HG03060 (cell line): ENCODE measurements around the gene ZFP30.
"Not testable (repeated sequence)": the region's sequence is repeated elsewhere in the genome, so short reads cannot be mapped to it uniquely, and the experiment has no call there.

Experiments
- ATAC-seq: cut with Tn5 transposase; IDR thresholded peaks from one replicate; pipeline ENCODE4 v1.9.1; 2021; ENCODE audit warnings: low read depth, moderate number of reproducible peaks; ENCODE audit not compliant: unreplicated experiment

ZFP30 gene

DNA sequence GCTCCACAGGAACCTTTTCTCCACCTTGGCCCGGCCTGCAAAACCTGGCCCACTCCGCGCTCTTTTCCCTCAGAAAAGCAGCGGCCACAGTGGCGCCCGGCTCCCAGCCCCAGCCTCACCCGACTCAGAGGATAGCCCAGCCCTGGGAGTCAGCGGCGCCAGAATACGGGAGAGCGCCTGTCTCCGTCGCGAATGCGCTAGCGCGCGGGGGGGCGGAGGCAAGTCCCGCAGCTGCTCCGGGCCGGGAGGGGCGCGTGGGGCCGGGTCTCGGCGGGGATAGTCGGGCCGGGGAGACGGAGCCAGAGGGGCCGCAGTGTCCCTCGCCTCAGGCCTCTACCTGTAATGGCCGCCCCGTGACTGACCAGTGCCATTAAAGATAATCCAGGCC, at the start of gene ZFP30:
TSS of gene ZFP30 (minus strand) at position 165 of the 388 bp plus-strand sequence. CDS start 7,643 bp downstream, outside the sequence.
- peak; percentile 33 for ATAC-seq

DNA sequence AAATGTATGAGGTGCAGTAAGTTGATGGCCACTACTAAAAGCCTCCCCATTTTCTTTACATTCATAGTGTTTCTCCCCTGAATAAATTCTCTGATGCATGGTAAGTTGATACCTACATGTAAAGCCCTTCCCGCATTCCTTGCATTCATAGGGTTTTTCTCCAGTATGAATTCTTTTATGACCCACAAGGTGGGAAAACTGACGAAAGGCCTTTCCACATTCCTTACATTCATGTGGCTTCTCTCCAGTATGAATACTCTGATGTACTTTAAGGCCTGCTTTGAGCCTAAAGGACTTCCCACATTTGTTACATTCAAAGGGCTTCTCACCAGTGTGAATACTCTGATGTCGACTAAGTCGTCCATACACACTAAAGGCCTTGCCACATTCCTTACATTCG, 43.8 kb upstream of the ZFP30 start:
- ATAC-seq = no peak

DNA sequence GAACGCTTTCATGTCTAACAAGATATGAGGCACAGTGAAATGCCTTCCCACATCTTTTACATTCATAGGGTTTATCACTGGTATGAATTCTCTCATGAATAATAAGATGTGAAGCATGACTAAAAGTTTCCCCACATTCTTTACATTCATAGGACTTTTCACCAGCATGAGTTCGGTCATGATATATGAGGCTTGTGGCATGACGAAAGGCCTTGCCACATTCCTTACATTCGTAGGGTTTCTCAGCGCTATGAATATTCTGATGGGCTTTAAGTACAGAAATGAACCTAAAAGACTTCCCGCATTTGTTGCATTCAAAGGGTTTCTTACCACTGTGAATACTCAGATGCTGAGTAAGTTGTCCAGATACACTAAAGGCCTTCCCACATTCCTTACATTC, 43.0 kb upstream of the ZFP30 start:
- no peak for ATAC-seq

DNA sequence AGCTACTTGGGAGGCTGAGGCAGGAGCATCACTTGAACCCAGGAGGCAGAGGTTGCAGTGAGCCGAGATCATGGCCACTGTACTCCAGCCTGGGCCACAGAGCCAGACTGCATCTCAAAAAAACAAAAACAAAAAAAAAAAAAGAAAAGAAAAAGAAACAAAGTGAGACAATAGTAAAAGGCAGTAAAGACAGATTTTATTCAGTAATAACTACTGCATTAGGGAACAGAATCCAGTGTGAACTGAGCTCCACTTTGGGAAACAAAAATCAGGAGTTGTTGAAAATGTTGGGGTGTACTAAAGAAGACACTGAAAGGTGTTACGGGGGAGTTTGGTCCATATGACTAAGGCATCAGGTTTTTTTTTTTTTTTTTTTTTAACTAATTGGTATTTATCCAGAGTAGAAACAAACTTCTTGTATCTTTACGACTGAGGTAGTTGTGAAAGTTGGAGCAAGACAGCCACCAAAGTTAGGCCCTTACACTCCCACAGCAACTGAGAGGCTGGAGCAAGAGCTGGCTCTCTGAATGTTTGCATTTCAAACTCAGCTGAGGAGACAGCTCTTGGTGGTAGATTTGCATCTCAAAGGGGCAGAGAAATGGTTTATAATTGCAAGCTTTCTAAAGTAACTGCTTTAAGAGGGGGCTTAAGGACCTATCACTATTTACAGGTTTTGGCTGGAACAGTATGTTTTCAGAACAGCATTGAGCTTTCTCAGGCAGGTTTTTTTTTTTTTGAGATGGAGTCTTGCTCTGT, 40.1 kb upstream of the ZFP30 start:
- no peak for ATAC-seq

DNA sequence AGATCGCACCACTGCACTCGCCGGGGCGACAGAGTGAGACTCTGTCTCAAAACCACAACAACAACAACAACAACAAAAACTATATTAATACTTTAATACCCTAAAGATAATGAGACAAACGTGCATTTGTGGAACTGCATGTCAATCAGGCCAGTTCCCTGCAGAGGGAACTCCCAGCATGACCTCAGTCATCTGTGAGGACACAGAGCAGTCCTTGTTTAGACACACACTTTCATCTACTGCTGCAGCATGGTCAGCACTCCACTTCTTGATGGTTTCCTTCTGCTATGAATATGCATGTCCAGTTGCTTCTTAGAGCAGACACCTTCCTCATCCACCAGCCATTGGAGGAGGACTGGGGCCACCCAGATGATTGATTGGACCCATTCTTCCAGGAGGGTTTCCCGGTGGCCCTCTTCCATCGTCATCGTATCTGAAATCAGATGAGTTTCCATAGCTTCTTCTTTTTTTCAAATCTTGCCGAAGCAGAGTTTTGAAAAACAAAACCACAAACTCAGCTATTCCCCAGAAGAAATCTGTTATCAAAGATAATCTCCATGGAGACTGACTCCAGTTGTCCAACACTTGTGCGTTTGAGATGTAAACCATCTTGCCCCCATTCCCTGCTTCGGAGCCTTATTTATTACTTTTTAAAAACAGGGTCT, 37.8 kb upstream of the ZFP30 start:
- ATAC-seq = no peak

DNA sequence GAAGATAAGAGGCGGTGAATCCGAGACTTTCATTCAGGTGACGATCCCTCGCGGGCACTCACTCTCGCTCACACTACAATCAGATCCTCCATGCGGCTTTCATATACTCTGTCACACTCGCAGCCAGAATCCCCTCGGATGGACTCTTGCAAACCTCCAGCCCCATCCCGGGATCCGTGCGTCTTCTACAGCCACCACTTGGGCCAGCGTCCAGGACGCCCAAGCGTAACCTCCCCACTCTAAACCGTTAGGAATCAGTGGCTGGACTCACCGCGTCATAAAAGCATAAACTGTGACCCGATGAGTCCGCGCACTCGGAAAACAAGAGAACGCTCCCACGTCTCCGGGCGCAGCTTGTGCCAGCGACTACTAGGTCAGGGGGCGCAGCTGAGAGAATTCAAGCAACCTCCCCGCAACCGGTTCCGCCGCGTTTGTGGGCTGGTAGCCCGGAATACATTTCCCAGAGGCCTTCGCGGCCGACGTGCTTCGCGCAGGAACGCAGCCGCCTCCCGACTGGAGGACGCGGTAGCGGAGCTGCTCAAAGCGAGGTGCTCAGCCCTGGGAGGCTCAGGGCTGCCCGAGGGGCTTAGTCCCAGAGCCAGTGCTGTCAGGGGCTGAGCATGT, 36.7 kb upstream of the ZFP30 start:
- ATAC-seq = no peak

DNA sequence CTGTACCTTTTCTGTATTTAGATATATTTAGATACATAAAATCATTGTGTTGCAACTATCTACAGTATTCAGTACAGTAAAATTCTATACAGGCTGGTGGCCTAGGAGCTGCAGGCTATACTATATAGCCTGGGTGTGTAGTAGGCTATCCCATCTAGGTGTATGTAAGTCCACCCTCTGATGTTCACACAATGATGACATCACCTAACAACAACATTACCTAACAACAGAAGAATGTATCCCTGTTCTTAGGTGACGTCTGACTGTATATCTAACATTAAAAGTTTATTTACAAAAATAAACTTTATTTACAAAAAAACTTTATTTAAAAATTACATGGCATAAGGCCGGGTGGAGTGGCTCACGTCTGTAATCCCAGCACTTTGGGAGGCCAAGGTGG, 28.3 kb upstream of the ZFP30 start:
- ATAC-seq = no peak

DNA sequence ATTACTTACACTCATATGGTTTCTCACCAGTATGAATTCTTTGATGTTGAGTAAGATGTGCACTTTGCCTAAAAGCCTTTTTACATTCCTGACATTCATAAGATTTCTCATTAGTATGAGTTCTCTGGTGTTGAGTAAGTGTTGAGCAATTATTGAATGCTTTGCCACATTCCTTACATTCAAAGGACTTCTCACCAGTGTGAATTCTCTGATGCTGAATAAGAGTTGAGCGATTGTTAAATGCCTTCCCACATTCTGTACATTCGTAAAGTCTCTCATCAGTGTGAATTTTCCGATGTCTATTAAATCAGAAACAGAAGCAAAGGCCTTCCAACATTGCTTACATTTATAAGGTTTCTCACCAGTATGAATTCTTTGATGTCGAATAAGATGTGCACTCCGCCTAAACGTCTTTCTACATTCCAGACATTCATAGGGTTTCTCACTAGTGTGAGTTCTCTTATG, 14.2 kb upstream of the ZFP30 start:
- no peak for ATAC-seq

DNA sequence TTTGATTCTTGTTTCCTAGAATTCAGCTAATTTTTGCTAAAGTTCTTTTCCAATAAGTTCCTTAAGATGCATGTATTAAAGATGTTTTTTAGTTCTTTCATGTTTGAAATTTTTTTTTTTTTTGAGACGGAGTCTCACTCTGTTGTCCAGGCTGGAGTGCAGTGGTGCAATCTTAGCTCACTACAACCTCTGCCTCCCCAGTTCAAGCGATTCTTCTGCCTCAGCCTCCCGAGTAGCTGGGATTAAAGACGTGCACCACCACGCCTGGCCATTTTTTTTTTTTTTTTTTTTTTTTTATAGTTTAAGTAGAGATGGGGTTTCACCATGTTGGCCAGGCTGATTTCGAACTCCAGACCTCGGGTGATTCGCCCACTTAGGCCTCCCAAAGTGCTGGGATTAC, 1.9 kb upstream of the ZFP30 start:
- not testable (repeated sequence) for ATAC-seq

DNA sequence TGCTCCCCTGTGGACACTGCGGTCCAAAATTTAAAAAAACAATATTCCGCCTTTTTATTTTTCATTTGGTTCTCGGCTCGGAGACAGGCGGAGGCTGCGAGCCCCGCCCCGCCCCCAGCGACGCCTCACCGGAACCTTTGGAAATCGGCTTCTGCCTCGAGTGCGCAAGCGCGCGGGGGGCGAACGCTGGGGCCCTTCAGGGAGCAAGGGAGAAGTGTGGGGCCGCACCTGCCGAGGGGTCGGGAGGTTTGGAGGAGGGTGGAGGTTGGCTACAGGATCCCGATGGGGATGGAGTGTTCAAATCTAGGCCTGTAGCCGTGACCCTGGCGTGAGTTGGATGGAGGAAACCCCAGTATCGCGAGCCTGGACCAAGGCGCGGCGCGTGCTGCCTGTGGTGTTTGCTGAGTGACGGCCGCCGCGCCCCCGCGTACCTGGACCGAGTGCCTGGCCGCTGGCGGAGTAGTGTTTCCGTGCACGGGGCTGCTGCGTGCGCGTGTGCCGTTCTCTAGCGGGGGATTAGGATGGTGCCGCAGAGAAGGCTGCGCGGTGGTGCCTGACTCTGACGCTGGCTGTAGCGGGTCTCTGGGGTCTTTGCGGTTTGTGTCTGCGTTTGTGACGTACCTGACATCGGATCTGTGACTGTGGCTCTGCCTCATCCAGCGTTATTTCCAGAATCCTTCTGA, 565 bp upstream of the ZFP30 start:
- peak; percentile 36 for ATAC-seq

DNA sequence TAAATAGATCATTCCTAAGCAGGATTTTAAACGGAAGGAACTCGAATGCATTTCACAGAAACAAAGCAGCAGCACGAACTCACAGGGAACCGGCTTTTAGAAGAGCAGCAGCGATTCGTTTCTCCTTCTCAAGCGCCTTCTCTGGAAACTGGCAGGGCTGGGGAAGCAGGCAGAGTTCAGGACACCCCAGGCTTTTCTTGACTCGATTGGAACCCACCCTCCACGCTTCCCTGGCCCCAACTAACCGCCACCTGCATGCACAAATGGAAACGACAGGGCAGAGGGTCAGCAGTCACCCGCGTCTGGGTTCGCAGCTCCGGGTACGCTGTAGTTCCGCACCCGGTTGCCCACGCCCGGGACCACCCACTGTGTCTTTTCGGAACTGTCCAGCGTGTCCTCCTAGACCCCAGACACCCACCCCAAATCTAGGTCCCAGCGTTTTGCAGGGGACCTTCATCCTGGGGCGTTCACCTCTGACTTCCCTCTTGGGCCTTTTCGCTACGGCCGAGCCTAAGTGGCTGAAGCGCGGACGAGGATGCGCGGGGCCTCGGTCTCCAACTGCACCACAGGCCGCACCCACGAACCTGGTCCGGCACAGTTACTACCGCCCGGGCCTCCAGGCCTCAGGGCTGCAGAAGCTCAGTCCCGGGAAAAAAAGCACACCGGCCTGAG, 500 bp downstream of the ZFP30 start:
- ATAC-seq = peak; percentile 22

DNA sequence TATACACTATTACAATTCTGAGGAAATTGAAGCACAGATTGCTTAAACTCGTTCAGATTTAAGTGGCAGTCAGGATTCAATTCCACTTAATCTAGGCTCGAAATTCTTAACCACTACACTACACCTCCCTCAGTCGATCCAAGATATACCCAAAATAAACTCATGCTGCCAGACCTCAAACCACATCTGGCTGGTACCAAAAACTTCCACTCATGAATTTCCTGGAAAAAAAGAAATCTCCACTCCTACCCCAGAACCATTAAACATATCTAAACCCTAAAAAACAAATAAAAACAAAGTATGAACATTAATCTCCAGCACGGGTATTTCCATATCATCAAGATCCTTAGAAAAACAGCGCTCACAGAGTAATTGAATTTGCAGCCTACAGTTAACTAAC, 1.1 kb downstream of the ZFP30 start:
- ATAC-seq = no peak

DNA sequence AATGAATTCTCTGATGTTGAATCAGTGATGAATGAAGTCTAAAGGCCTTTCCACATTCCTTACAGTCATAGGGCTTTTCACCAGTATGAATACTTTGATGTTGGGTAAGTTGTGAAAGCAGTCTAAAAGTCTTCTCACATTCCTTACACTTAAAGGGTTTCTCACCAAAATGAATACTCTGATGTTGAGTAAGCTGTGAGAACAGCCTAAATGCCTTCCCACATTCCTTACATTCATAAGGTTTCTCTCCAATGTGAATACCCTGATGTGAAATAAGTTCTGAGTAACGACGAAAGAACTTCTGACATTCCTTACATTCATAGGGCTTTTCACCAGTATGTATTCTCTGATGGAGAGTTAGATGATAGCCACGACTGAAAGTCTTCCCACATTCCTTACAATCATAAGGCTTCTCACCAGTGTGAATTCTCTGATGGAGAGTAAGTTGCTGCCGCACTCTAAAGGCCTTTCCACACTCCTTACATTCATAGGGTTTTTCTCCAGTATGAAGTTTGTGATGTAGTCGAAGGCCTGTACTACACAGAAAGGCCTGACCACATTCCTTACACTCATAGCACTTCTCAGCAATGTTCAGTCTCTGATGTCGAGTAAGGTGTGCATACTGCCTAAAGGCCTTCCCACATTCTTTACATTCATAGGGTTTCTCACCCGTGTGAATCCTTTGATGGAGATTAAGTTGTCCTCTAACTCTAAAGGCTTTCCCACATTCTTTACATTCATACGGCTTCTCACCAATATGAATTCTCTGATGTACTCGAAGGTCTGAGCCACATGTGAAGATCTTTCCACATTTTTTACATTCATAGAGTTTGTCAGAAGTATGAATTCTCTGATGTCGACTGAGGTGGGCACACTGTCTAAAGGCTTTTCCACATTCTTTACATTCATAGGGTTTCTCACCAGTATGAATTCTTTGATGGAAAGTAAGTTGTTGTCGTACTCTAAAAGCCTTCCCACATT, 19.9 kb downstream of the ZFP30 start:
- no peak for ATAC-seq

DNA sequence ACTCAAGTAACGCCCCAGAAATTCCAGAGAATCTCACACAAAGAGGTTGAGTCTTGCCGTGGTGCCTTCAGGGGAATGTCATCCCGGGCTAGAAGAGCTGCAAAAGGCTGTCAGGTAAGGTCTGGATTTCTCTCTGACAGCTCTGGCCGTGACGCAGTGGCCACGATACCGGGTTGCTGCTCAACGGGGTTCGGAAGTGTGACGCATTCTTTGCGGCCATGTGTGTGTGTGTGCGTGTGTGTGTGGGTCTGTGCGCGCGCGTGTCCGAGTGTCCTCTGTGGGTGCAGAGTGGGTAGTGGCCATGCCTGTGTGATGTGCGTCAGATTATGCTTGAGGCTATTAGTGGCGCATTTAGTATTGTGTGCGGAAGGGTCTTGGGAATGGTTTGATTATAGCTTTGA, 60.3 kb downstream of the ZFP30 start:
- ATAC-seq = peak; percentile 17

DNA sequence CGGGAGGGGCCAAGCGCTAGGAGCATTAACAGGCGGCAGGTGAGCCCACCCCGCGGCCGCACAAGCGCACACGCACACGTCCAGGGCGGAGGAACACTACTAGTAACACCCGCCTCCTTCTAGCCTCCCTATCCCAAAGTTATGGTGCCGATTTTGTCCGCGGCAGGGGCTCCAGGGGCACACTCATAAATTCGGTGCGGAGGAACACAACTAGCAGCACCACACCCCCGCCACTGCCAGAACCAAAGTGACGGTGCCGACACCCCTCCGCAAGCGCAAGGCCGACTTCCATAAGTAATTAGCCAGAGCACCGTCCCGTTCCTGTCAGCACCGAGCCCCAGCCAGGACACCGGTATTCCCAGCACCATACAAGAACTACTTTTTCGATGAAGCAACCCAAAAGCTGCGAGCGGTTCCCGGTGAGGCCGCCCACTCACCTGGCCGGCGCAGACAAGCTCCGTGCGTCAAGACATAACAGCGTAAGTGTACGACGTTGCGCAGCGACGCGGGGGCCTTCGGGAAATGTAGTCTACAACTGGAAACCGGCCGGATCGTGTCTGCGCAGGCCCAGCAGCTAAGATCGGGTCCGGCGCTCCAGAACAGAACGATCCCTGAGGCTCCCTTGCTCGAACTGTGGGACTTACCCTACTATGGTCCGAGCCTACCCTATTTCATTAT, 60.8 kb downstream of the ZFP30 start, which contains the start of the genes ZNF540 and ZNF571:
TSS of gene ZNF540 (plus strand) at position 573 of the 678 bp plus-strand sequence. CDS start 3,572 bp downstream, outside the sequence.
TSS of gene ZNF571 (minus strand) at position 489 of the 678 bp plus-strand sequence. CDS start 8,116 bp downstream, outside the sequence.
- peak; percentile 94 for ATAC-seq

DNA sequence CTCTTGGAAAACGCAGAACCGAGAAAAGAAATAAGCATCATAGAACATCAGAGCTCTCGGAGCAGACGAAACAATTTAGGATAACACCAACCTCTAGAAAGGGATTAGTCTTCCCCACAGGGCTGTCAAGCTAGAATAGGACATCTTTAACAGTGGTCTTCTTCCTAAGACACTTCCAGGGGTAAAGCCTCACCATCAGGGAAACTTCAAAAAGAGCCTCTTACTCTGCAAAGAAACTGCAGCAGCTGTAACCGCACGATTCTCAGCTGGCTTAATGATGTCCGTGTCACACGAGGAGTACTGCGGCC, 61.3 kb downstream of the ZFP30 start:
- peak; percentile 13 for ATAC-seq

DNA sequence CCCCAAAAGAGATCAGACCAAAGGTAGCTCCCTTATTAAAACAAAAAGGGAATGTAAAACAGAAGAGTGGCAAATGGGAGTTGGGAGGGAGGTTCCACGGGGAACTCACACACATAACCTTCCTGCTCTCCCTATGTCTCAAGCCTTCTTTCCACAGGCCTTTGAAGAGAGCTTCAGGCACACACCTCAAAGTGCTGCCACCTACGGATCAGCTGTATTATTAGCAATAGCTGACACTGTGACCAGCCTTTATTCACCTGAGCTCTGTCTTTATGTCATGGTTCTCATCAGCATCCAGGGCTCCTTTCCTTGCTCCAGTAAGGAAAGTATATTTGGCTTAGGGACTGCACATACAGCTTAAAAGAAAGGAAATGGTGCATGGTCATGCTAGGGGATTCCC, 71.9 kb downstream of the ZFP30 start:
- ATAC-seq = no peak

DNA sequence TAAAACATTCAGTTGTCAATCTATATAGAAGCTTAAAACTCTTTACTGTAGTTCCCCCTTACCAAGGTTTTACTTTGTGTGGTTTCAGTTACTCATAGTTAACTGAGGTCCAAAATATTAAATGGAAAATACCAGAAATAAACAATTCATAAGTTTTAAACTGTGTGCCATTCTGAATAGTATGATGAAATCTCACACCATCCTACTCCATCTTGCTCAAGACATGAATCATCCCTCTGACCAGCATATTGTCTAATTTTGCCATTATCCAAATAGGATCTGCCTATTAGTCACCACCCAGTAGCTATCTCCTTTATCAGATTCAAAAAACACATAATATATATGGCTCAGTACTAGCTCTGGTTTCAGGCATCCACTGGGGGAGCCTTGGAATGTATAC, 83.1 kb downstream of the ZFP30 start:
- ATAC-seq = no peak

DNA sequence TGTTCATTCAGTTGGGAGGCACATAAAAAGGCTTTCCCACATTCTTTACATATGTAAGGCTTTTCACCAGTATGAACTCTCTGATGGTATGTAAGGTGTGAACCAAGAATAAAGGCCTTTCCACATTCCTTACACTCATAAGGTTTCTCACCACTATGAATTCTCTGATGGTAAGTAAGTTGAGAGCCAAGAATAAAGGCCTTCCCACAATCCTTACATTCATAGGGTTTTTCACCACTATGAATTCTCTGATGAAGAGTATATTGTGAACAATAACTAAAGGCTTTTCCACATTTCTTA, 89.9 kb downstream of the ZFP30 start:
- no peak for ATAC-seq
